ENCODE data around the gene FXYD5.

- TF ChIP-seq EZH2 (IDR thresholded peaks at IDR 0.05; ENCODE audit: borderline replicate concordance, insufficient read depth, low read depth, low read length, poor library complexity, severe bottlenecking) (no peak), CTCF (IDR thresholded peaks at IDR 0.05) (no peak)
Measured at GRCh38 chr19:35107545-35107944, 47.0 kb upstream of the FXYD5 start.

Measured in B cell (primary cell).